ENCODE measurements around the gene RPTN.

The RPTN gene

DNA sequence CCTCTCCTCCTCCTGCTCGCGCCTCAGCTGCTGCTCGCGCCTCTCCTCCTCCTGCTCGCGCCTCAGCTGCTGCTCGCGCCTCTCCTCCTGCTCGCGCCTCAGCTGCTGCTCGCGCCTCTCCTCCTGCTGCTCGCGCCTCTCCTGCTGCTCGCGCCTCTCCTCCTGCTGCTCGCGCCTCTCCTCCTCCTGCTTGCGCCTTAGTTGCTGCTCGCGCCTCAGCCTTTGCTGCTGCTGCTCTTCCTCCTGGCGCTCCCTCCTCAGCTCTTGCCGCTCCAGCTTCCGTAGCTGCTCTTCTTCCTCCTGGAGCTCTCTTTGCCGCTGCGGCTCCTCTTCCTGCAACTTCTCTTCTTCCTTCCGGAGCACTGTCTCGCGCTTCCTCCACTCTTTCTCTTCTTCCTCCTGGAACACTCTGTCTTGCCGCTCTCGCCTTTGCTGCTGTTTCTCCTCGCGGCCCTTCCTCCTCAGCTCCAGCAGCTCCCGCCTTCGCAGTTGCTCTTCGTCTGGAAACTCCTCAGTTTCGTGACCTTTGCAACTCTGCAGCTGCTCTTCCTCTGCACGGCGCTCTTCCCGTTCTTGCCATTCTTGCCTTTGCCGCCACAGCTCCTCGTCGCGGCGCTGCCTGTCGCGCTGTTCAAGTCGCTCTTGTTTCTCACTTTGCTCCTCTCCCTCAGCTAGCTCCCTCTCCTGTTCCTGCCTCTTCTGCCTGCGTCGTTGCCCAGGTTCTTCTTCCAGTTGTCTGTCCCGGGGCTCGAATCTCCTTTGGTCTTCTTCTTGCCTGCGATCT lies 46.7 kb downstream of the RPTN start:
- TF ChIP-seq, protein P1, sequence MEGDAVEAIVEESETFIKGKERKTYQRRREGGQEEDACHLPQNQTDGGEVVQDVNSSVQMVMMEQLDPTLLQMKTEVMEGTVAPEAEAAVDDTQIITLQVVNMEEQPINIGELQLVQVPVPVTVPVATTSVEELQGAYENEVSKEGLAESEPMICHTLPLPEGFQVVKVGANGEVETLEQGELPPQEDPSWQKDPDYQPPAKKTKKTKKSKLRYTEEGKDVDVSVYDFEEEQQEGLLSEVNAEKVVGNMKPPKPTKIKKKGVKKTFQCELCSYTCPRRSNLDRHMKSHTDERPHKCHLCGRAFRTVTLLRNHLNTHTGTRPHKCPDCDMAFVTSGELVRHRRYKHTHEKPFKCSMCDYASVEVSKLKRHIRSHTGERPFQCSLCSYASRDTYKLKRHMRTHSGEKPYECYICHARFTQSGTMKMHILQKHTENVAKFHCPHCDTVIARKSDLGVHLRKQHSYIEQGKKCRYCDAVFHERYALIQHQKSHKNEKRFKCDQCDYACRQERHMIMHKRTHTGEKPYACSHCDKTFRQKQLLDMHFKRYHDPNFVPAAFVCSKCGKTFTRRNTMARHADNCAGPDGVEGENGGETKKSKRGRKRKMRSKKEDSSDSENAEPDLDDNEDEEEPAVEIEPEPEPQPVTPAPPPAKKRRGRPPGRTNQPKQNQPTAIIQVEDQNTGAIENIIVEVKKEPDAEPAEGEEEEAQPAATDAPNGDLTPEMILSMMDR (IDR thresholded peaks at IDR 0.05; ENCODE audit: insufficient read depth, low read depth, low read length, missing control alignments) = no peak
- H3K4me3 ChIP-seq (ENCODE audit: low read depth, low read length) = peak overlapping the region; percentile 46
- DNase-seq (ENCODE audit: low read depth) = peak; percentile 18

DNA sequence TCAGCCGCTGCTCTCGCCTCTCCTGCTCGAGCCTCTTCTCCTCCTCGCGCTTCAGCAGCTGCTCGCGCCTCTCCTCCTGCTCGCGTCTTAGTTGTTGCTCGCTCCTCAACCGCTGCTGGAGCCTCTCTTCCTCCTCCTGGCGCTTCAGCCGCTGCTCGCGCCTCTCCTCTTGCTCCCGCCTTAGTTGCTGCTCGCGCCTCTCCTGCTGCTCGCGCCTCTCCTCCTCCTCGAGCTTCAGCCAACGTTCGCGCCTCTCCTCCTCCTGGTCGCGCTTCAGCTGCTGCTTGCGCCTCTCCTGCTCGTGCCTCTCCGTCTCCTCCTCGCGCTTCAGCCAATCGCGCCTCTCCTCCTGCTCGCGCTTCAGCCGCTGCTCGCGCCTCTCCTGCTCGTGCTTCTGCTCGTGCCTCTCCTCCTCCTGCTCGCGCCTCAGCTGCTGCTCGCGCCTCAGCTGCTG lies 47.5 kb downstream of the RPTN start:
- peak; percentile 67 for DNase-seq (ENCODE audit: low read depth)
- peak overlapping the region; percentile 50 for H3K4me3 ChIP-seq (ENCODE audit: low read depth, low read length)
- TF ChIP-seq, protein P1 (IDR thresholded peaks at IDR 0.05; ENCODE audit: insufficient read depth, low read depth, low read length, missing control alignments) = no peak

DNA sequence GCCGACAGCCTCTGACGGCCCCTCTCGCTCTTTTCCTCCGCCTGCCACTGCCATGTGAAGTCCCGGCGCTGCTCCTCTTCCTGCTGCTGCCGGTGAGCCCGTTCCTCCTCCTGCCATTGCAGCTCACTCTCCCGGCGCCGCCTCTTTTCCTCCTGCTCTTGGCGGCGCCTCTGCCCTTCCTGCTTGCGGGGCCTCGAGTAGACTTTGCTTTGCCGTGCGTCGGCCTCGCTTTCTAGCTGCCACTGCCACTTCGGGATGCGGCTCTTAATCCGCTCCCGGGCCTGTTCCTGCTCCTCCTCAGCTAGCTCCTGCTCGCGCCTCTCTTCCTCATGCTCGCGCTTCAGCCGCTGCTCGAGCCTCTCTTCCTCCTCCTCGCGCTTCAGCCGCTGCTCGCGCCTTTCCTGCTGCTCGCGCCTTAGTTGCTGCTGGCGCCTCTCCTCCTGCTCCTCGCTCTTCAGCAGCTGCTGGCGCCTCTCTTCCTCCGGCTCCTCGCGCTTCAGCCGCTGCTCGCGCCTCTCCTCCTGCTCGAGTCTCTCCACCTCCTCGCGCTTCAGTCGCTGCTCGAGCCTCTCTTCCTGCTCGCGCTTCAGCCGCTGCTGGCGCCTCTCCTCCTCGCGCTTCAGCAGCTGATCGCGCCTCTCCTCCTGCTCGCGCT lies 48.0 kb downstream of the RPTN start:
- H3K4me3 ChIP-seq (ENCODE audit: low read depth, low read length) = peak overlapping the region; percentile 50
- TF ChIP-seq, protein P1 (IDR thresholded peaks at IDR 0.05; ENCODE audit: insufficient read depth, low read depth, low read length, missing control alignments) = no peak
- peak; percentile 55 for DNase-seq (ENCODE audit: low read depth)

DNA sequence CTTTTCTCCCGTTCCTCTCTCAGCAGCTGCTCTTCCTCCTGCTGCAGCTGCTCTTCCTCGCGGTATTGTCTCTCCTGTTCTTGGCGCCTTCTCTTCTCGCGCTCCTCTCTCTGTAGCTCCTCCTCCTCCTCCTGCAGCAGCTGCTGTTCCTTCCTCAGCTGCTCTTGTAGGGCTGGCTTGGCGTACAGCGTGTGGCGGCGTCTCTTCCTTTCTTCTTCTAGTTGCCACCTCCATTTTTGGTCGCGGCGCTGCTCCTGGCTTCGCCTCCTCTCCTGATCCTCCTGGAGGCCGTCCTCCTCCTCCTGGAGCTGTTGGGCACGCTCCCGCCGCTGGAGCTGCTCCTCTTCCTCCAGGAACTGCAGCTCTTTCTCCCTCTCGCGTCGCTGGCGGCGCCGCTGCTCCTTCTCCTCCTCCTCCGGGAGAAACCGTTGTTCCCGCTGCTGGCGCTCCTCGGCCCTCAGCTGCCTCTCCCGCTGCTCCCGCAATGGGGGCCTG lies 48.6 kb downstream of the RPTN start:
- DNase-seq (ENCODE audit: low read depth) = peak; percentile 50
- peak overlapping the region; percentile 50 for H3K4me3 ChIP-seq (ENCODE audit: low read depth, low read length)
- TF ChIP-seq, protein P1 (IDR thresholded peaks at IDR 0.05; ENCODE audit: insufficient read depth, low read depth, low read length, missing control alignments) = no peak

DNA sequence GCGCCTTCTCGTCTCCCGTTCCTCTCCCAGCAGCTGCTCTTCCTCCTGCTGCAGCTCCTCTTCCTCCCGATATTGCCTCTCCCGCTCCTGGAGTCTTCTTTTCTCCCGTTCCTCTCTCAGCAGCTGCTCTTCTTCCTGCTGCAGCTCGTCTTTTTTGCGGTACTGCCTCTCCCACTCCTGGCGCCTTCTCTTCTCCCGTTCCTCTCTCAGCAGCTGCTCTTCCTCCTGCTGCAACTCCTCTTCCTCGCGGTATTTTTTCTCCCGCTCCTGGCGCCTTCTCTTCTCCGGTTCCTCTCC lies 49.1 kb downstream of the RPTN start:
- TF ChIP-seq, protein P1 (IDR thresholded peaks at IDR 0.05; ENCODE audit: insufficient read depth, low read depth, low read length, missing control alignments) = no peak
- no peak for DNase-seq (ENCODE audit: low read depth)
- H3K4me3 ChIP-seq (ENCODE audit: low read depth, low read length) = peak overlapping the region; percentile 50; the same call in 1 of the 2 replicates

DNA sequence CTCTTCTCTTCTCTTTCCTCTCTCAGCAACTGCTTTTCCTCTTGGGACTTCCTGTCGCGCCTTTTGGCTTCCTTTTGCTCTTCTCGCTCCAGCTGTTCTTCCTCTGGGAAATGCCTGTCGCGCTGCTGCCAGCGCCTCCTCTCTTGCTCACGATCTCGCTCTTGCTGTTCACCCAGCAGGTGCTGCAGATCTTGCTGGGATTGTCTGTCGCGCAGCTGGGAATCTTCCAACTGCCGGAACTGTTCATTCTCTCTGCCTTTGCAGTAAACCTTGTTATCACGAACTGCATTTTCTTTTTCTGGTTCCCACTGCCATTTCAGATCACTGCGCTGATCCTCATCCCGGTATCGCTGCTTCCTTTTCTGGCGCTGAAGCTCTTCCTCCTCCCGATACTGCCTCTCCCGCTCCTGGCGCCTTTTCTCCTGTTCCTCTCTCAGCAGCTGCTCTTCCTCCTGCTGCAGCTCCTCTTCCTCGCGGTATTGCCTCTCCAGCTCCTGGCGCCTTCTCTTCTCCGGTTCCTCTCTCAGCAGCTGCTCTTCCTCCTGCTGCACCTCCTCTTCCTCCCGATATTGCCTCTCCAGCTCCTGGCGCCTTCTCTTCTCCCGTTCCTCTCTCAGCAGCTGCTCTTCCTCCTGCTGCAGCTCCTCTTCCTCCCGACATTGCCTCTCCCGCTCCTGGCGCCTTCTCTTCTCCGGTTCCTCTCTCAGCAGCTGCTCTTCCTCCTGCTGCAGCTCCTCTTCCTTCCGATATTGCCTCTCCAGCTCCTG lies 49.6 kb downstream of the RPTN start:
- TF ChIP-seq, protein P1 (IDR thresholded peaks at IDR 0.05; ENCODE audit: insufficient read depth, low read depth, low read length, missing control alignments) = no peak
- no peak overlapping the region for H3K4me3 ChIP-seq (ENCODE audit: low read depth, low read length)
- no peak for DNase-seq (ENCODE audit: low read depth)

Measured in GM12865 (cell line).